Ovary (tissue), 3 donors: ENCODE data around the gene HRAS.

ENCODE experiments used
- CTCF ChIP-seq, 3 donors: fragments of 450-650 bp in 2 of 3; fragments of 200-600 bp in 1 of 3; IDR thresholded peaks; one replicate each; pipeline versions ENCODE4 v1.5.1 to v1.8.0; 2016 to 2022; ENCODE audit warnings: antibody characterized with exemption in 3 of 3, mild to moderate bottlenecking in 1 of 3
- POLR2A ChIP-seq: fragments of 450-650 bp; IDR thresholded peaks from one replicate; pipeline ENCODE4 v1.6.1; 2017; ENCODE audit warnings: antibody characterized with exemption, mild to moderate bottlenecking, moderate library complexity
- donor health status: DM: no; HTN: no; CAD: no.

- no peak for TF ChIP-seq CTCF (IDR thresholded peaks at IDR 0.05)
- TF ChIP-seq POLR2A, result no peak
Measured at GRCh38 chr11:507727-508515, 27.5 kb downstream of the HRAS start.
